ENCODE measurements around the gene RAMP3.

The RAMP3 gene

DNA sequence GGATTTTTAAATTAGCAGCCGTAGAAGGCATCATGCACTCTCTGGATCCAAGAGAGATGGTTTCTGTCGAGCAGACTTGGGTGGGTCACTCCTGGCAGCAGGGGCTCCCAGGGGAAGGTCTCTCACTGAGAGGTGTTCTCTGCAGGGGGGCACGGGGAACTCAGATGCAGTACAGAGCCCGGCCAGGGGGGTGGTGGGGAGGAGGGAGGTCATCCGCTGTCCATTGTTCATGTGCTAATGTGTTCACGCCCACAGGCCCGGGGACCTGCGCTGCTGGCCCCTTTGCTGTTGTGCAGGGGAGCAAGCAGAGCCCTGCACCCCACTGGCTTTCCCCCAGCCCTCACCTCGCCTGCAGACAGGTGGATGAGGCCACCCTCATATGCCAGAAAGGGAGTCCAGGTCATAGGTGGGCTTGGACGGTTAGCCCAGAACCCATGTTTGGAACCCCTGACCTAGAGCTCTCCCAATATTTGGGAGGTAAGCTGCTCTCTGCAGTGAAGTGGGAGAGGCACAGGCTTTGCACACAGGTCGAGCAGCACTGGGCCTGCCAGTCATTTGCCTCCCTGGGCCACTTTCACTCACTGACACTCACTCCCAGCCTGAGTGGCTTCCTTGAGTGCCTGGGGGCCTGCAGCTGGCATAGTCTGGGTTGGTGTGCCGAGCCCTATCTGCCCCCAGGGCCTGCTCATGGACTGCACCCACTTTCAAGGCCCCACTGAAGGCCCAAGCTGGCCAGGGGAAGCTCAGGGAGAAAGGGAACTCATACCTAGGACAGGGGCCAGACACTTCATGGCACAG lies 33.5 kb upstream of the RAMP3 start:
- DNase-seq: no peak
- TF ChIP-seq POLR2A (IDR thresholded peaks at IDR 0.05; ENCODE audit: low read length): no peak
- no peak for TF ChIP-seq GATA1 (IDR thresholded peaks at IDR 0.05; ENCODE audit: low read depth, low read length)

DNA sequence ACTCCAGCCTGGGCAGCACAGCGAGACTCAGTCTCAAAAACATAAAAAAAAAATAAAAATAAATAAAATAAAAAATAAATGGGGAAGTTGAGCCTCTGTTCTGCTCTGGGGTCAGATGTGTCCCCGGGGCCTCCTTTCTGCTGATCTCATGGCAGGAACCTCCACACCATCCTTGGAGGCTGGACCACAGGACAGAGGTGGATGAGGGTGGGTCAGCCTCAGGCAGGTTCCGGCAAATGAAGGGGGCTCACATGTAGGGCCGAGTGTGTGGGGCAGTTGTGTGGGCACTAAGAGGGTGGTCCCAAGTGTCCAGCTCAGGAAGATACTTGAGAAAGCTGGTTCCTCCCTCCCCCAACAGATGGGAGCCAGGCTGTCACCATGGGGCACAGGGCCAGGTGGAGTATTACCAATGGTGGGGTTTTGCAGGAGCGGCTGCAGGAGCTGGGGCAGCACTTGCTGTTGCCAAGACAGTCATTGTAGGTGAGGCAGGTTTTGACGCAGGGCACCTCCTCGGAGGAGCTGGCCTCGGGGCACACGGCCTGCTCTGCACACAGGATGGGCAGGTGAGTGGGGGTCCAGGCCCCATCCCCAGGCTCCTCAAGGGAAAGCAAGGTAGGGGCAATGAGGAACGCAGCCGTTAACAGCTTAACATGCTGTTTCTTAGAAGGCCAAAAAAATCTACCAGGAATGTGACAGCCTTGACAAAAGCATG lies 32.2 kb upstream of the RAMP3 start:
- no peak for DNase-seq
- TF ChIP-seq POLR2A (IDR thresholded peaks at IDR 0.05; ENCODE audit: low read length) (no peak), GATA1 (IDR thresholded peaks at IDR 0.05; ENCODE audit: low read depth, low read length) (no peak)

DNA sequence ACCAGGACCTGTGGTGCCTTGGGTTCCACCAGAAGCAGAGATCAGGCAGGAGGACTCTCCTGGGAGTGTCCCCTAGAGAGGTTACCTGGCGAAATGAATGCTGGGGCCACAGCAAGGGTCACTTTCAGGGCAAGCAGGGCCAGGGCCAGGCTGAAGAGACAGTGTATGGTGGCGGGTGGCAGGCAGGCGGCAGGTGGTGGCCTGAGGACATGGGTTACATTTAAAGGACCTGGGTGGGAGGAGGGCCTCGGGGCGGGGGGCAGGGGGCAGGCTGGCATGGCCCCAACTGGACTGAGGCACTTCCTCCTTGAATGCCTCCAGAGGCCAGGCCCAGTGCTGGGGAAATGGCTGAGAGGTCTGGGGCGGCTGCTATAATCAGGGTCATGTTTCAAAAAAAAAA lies 31.4 kb upstream of the RAMP3 start:
- no peak for TF ChIP-seq GATA1 (IDR thresholded peaks at IDR 0.05; ENCODE audit: low read depth, low read length)
- DNase-seq: no peak

DNA sequence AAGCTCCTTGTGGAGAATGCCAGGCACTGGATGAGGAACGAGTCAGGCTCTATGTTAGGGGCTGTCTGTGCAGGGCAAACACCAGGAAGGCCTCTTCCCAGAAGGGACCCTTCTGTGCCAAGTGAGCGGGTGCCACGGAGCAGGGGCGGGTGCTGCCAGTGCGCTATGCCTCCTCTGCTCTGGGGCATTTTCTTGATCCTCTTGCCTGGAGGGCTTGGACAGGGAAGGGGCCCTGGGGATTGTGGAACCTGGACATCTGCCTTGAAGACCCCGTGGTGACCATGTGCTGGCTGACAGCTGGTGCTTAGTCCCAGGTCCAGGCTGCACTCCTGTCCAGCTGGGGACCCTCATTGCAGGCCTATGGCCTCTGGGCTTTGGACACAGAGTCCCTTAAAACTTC lies 30.7 kb upstream of the RAMP3 start:
- TF ChIP-seq GATA1 (IDR thresholded peaks at IDR 0.05; ENCODE audit: low read depth, low read length) (no peak), POLR2A (IDR thresholded peaks at IDR 0.05; ENCODE audit: low read length) (no peak)
- DNase-seq: no peak

DNA sequence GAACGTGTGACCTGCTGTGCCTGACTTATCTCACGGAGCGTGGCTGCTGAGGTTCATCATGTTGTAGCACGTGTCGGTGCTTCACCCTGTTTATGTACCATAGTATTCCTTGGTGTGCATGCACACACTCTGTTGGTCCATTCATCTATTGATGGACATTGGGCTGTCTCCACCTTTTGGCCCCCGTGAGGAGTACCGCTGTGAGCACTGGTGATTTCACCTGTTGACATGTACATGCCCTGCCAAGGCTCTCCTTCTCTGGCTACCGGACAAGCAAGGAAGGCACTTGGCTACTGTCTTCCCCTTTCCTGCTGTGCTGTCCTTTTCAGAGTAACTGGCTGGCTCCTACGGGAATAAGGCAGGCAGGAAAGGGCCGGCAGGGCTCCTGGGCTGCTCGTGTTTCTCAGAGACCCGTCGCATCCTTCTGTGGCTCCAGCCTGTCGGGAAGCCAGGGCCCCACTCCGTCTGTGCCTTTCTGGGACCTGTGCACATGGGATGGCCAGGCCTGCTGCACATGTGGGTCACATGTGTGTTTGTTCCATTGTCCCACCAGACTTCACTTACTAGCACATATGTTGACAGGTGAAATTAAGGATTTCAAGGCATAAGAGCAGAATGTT lies 28.3 kb upstream of the RAMP3 start:
- DNase-seq: no peak
- TF ChIP-seq GATA1 (IDR thresholded peaks at IDR 0.05; ENCODE audit: low read depth, low read length): no peak
- no peak for TF ChIP-seq POLR2A (IDR thresholded peaks at IDR 0.05; ENCODE audit: low read length)

DNA sequence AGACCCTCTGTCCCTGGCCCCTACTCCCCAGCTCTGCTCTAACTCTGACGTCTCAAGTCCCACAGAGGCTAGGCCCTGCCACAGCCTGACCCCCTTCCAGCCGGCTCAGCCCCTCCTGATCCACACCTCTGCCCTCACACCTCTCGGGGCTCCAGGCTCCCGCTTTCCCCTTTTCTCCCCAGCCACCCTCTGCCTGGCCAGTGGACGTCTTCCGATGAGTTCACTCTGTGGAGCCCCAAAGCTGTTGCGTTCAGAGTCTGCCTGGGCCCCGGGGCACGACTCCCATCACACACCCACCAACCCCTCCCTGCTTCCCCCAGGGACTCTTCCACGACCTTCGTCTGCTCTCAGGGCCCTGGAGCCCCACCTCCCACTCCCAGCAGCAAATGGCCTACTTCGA lies 27.7 kb upstream of the RAMP3 start:
- no peak for TF ChIP-seq GATA1 (IDR thresholded peaks at IDR 0.05; ENCODE audit: low read depth, low read length)
- no peak for TF ChIP-seq POLR2A (IDR thresholded peaks at IDR 0.05; ENCODE audit: low read length)
- no peak for DNase-seq

DNA sequence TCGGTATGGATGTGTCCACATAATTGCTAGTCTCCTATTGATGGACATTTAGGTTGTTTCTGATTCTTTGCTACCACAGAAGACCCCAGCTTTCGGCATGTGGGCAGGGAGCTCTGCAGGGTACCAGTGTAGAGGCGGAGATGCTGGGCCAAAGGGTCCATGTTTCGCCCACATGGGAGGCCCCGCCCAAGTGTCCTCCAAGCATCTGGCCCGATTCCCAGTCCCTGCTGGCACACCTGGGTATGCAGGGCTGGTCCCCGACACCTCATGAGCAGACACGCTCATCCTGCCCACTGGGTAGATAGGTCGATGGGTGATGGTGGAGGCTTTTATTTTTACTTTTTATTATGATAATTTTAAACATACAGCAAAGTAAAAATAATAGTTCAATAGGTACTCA lies 26.7 kb upstream of the RAMP3 start:
- DNase-seq: no peak
- TF ChIP-seq POLR2A (IDR thresholded peaks at IDR 0.05; ENCODE audit: low read length) (no peak), GATA1 (IDR thresholded peaks at IDR 0.05; ENCODE audit: low read depth, low read length) (no peak)

DNA sequence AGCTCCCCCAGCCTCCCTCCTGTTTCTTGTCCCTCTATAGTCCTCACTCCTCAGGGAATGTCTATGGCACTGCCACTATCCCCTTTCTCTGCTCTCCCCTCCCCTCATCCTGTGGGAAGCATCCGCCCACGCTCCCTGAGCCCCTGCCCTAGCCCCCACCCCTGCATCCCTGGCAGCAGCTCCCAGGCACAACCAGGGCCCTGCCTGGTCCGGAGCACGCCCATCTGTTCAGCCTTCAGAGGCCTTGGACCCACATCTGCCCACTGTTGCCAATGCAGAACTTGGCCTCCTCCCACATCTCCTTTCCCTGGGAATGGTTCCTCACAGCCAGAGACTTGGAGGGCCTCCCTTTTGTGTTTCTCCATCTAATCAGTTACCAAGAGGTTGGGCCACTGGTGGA lies 25.7 kb upstream of the RAMP3 start:
- no peak for DNase-seq
- TF ChIP-seq GATA1 (IDR thresholded peaks at IDR 0.05; ENCODE audit: low read depth, low read length): no peak
- TF ChIP-seq POLR2A (IDR thresholded peaks at IDR 0.05; ENCODE audit: low read length): no peak

DNA sequence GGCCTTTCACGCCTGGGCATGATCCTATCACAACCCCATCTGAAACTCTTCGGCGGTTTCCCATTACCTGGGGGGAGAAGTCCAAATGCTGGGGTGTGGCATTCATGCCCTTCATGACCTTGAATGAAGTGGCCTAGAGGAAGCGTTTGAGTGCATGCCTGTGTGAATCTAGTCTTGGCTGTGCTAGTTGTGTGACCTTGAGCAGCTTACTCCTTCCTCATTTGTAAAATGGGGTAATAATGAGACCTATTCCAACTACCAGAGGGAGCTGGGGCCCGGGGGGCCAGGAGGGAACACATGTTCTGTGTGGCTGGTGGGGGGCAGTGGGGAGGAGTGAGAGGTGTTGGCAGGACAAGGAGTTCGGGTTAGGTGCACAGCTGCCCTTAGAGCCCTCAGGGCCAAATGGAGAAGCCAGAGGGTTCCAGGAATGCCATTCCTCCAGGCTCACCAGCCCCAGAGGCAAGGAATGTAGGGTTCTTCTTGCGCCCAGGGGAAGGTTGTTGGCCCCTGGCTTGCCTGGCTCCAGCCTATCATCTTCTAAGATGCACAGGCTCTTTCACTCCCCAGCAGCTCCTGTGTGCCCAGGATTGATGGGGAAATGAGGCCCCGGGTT lies 24.8 kb upstream of the RAMP3 start:
- TF ChIP-seq GATA1 (IDR thresholded peaks at IDR 0.05; ENCODE audit: low read depth, low read length): no peak
- no peak for TF ChIP-seq POLR2A (IDR thresholded peaks at IDR 0.05; ENCODE audit: low read length)

DNA sequence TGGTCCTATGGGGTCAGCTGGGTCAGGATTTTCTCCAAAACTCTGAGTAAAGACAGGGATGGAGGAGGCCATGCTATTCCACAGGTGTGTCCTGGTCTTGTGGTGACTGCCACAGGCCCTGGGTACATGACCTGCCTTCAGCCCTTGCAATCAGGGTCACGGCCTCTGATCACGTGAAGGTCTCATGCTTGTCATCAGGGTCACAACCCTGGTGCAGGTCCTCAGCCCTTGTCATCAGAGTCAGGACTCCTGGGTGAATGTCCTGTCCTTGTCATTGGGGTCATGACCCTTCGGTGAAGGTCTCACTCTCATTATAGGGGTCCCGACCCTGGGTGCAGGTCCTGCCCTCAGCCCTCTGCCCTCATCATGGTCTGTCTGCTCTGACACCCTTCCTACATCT lies 24.2 kb upstream of the RAMP3 start:
- DNase-seq: no peak
- TF ChIP-seq POLR2A (IDR thresholded peaks at IDR 0.05; ENCODE audit: low read length) (no peak), GATA1 (IDR thresholded peaks at IDR 0.05; ENCODE audit: low read depth, low read length) (no peak)

More for the DNA sequence above, 24.8 kb upstream of the RAMP3 start:
- no peak for DNase-seq

DNA sequence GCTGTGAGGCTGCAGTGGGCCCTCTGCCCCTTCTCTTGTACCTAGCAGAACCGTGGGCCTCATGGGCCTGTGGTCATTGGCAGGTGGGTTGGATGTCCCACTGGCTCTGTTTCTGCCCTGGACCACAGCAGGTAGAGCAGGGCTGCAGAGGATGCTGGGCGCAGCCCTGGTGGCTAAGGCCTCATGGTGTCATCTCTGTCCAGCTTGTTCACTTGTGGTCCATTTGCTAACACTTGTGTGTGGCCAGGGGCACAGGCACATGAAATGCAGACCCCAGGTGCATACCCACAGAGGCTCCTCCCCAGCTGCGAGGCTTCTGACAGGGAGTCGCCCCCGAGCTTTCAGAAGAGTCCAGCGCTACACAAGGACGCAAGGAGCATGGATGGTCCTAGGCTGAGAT lies 23.7 kb upstream of the RAMP3 start:
- DNase-seq: no peak
- TF ChIP-seq POLR2A (IDR thresholded peaks at IDR 0.05; ENCODE audit: low read length) (no peak), GATA1 (IDR thresholded peaks at IDR 0.05; ENCODE audit: low read depth, low read length) (no peak)

DNA sequence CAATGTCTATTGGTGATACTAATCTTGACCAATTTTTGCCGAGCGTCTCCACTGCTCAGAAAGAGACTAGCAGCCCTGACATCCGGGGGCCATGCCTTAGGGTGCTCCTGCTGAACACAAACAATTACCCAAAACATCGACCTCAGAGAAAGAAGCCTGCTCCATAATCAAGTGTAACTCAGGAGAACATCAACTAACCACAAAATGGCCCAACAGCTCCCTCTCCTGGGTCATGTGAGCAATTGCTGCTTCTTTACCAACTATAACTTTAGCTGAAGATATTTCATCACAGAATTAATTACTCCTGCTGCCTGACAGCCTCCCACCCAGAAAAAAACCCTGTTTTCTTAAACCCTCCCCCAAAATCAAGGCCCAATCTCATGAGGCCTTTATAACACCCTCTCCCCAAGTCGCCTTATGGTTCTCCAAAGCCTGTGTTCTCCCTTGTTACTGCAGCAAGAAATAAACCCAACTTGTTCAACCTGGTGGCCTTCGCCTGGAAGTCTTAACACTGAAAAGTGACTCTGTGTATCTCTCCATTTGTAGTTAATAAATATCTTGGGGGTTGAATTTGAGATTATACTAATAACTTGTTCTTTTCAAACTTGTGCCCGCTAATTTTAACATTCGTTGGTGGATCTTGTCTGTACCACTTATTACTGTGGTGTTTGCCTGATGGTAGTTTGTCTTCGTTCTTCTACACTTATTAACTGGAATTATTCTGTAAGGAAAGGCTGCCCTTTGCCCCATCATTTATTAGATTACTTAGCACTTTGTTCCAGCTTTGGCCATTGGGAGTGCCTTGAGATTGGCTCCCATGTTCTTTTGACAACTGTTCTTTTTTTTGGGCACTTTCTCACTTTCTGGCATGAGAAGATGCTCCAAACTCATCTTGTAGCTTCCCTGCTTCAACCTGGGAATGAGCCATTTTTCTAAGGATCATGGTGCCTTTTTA lies 21.2 kb upstream of the RAMP3 start:
- no peak for TF ChIP-seq GATA1 (IDR thresholded peaks at IDR 0.05; ENCODE audit: low read depth, low read length)
- no peak for TF ChIP-seq POLR2A (IDR thresholded peaks at IDR 0.05; ENCODE audit: low read length)
- DNase-seq: peak; percentile 79 to 89

Data from erythroblast (primary cell).